Parathyroid adenoma (tissue), 2 donors: ENCODE data around the gene CAMKK2.
"Not testable (repeated sequence)": the region's sequence is repeated elsewhere in the genome, so short reads cannot be mapped to it uniquely, and the experiment has no call there.

ENCODE experiments used
- H2AFZ ChIP-seq: fragments of 300-600 bp; sonication (generic); one replicate; pipeline ENCODE4 v1.7.0; 2017; ENCODE audit warnings: antibody characterized with exemption, mild to moderate bottlenecking
- H3K27ac ChIP-seq: fragments of 300-600 bp; sonication (generic); one replicate; pipeline ENCODE4 v1.7.0; 2017
- H3K27me3 ChIP-seq: fragments of 300-600 bp; sonication (generic); one replicate; pipeline ENCODE4 v1.7.0; 2017; ENCODE audit warnings: low read length; ENCODE audit not compliant: control insufficient read depth, insufficient read depth
- H3K36me3 ChIP-seq: fragments of 300-600 bp; sonication (generic); one replicate; pipeline ENCODE4 v1.7.0; 2017; ENCODE audit warnings: low read length; ENCODE audit not compliant: control insufficient read depth, insufficient read depth
- H3K4me1 ChIP-seq: fragments of 300-600 bp; sonication (generic); one replicate; pipeline ENCODE4 v1.7.0; 2017; ENCODE audit warnings: control low read depth
- H3K4me2 ChIP-seq: fragments of 300-600 bp; sonication (generic); one replicate; pipeline ENCODE4 v1.7.0; 2017; ENCODE audit warnings: low read length
- H3K4me3 ChIP-seq: fragments of 300-600 bp; sonication (generic); one replicate; pipeline ENCODE4 v1.7.0; 2017; ENCODE audit warnings: low read depth, low read length
- H3K79me2 ChIP-seq: fragments of 300-600 bp; sonication (generic); one replicate; pipeline ENCODE4 v1.7.0; 2017; ENCODE audit warnings: control low read depth
- H3K9ac ChIP-seq: fragments of 300-600 bp; sonication (generic); one replicate; pipeline ENCODE4 v1.7.0; 2017; ENCODE audit warnings: mild to moderate bottlenecking
- H3K9me3 ChIP-seq: fragments of 300-600 bp; sonication (generic); one replicate; pipeline ENCODE4 v1.7.0; 2017; ENCODE audit warnings: low read length; ENCODE audit not compliant: control insufficient read depth
- TF ChIP-seq, protein P1 (sequence below): fragments of 300-600 bp; sonication (generic); IDR thresholded peaks from one replicate; pipeline ENCODE4 v1.7.0; 2017; ENCODE audit warnings: antibody characterized with exemption, mild to moderate bottlenecking
- donor health status: primary hyperparathyroidism.

Gene CAMKK2

DNA sequence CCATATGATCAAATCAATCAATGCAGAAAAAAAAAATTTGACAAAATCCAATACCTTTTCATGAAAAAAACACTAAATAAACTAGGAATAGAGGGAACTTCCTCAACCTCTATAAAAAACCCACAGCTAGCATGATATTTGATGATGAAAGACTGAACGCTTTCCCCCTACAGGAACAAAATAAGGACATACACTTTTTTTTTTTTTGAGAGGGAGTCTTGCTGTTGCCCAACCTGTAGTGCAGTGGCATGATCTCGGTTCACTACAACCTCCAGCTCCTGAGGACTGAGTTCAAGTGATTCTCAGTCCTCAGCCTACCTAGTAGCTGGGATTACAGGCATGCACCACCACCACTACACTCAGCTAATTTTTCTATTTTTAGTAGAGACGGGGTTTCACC, 17.9 kb upstream of the CAMKK2 start:
- Histone ChIP-seq H3K36me3 (no peaks in the 10 kb centered on the region), H3K9me3 (no peaks in the 10 kb centered on the region), H3K4me1 (no peaks in the 10 kb centered on the region), H2AFZ (no peak overlapping the region), H3K4me2 (no peak overlapping the region), H3K27me3 (no peaks in the 10 kb centered on the region), H3K4me3 (no peak overlapping the region), H3K27ac (no peak overlapping the region), H3K9ac (no peak overlapping the region), H3K79me2 (no peaks in the 10 kb centered on the region)
- TF ChIP-seq, protein P1, sequence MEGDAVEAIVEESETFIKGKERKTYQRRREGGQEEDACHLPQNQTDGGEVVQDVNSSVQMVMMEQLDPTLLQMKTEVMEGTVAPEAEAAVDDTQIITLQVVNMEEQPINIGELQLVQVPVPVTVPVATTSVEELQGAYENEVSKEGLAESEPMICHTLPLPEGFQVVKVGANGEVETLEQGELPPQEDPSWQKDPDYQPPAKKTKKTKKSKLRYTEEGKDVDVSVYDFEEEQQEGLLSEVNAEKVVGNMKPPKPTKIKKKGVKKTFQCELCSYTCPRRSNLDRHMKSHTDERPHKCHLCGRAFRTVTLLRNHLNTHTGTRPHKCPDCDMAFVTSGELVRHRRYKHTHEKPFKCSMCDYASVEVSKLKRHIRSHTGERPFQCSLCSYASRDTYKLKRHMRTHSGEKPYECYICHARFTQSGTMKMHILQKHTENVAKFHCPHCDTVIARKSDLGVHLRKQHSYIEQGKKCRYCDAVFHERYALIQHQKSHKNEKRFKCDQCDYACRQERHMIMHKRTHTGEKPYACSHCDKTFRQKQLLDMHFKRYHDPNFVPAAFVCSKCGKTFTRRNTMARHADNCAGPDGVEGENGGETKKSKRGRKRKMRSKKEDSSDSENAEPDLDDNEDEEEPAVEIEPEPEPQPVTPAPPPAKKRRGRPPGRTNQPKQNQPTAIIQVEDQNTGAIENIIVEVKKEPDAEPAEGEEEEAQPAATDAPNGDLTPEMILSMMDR, result no peak

DNA sequence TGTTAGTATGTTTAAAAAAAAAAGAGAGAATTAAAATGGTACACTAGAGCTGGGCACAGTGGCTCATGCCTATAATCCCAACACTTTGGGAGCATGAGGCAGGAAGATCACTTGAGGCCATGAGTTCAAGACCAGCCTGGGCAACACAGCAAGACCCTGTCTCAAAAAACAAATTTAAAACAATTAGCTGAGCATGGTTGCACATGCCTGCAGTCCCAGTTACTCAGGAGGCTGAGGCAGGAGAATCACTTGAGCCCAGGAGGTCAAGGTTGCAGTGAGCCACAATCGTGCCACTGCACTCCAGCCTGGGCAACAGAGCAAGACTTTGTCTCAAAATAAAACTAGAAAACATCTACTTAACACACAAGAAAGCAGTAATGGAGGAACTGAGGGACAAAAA, 13.7 kb upstream of the CAMKK2 start:
- H3K9ac ChIP-seq, H3K36me3 ChIP-seq, H2AFZ ChIP-seq, H3K9me3 ChIP-seq, H3K79me2 ChIP-seq, H3K27ac ChIP-seq, H3K27me3 ChIP-seq, H3K4me1 ChIP-seq, H3K4me2 ChIP-seq, H3K4me3 ChIP-seq: not testable (repeated sequence)

DNA sequence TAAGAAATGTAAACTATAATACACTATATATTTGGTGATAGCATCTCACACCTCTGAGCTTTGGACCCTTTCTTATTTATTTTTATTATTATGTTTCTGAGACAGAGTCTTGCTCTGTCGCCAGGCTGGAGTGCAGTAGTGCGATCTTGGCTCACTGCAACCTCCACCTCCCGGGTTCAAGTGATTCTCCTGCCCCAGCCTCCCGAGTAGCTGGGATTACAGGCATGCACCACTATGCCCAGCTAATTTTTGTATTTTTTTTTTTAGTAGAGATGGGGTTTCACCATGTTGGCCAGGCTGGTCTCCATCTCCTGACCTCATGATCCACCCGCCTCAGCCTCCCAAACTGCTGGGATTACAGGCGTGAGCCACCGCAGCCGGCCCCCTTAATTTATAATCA, 10.9 kb upstream of the CAMKK2 start:
- not testable (repeated sequence) for H3K4me1 ChIP-seq, H3K36me3 ChIP-seq, H3K4me2 ChIP-seq, H3K9ac ChIP-seq, H3K79me2 ChIP-seq, H3K9me3 ChIP-seq, H3K4me3 ChIP-seq, H2AFZ ChIP-seq, H3K27me3 ChIP-seq, H3K27ac ChIP-seq

DNA sequence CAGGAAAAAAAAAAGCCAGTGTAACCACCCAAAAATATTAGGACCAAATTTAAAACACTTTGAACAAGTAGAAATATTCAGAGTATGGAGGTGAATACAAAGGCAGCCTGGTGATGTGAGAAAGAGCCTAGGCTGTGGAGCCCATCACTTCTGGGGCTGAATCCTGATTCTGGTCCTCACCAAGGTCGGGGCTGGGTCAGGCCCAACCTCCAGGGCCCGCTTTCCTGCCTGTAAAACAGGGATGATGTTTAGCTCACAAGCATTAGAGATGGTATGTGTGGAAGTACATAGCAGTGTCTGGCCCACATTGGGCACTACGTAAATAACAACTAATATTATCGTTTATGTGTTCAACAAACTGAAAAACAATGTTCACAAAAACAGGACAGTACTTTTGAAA, 7.8 kb upstream of the CAMKK2 start:
- Histone ChIP-seq H3K27ac (no peak overlapping the region), H3K27me3 (no peaks in the 10 kb centered on the region), H2AFZ (no peak overlapping the region), H3K9ac (no peak overlapping the region), H3K36me3 (no peaks in the 10 kb centered on the region), H3K9me3 (no peaks in the 10 kb centered on the region), H3K79me2 (no peaks in the 10 kb centered on the region), H3K4me2 (no peak overlapping the region), H3K4me1 (no peaks in the 10 kb centered on the region), H3K4me3 (no peak overlapping the region)
- TF ChIP-seq, protein P1, result no peak

DNA sequence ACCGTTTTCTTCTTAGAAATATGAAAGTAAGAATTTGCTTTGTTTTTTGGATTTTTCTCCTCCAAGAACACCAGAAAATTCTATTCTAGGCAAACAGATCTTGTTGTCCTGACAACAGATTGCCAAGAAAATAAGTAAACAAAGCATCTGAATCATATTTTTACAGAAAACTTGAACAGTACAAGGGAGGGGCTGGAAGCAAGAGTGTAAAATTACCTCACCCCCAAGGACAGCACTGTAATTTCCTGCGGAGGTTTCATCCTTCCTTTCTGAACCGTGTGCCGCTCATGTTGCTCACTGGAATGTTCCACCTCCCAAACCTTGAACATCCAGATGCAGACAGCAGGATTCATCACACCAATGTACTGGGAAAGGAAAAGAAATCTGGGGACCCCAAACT, 5.4 kb upstream of the CAMKK2 start:
- Histone ChIP-seq H3K79me2 (no peaks in the 10 kb centered on the region), H3K4me2 (no peak overlapping the region), H3K27me3 (no peaks in the 10 kb centered on the region), H3K4me3 (no peak overlapping the region), H3K9me3 (no peaks in the 10 kb centered on the region), H3K4me1 (no peaks in the 10 kb centered on the region), H3K36me3 (no peaks in the 10 kb centered on the region), H3K27ac (no peak overlapping the region), H2AFZ (no peak overlapping the region), H3K9ac (no peak overlapping the region)
- TF ChIP-seq, protein P1, result no peak

DNA sequence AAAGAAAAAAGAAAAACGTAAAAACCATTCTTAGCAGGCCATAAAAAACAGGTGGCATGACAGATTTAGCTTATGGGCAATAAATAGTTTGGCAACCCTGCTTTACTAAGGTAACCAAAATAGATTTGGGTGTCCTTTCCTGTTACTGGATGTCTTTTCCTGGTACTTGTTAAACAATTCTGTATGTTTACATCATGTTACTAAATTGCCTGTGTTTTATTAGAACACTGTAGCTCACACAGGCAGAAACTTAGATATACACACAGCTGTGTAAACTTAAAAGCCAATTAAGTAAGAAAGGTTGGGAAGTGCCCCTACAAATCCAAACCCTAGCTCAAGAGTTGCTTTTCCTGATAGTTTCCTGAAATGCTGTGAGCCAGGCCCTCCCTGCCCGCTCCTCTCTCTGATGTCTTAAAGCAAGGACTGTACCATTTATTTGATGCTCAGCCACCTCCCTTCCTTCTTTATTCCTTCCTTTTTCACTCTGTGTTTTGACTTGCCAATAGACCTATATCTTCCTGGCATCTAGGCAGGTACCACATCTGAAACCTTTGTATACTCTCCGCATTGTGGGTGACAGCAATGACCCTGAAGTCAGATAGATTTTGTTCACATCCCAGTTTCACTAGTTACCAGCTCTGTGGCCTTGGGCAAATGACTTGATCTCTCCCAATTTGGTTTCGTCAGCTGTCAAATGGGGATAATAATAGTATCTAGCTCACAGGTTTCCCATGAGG, 3.7 kb upstream of the CAMKK2 start:
- Histone ChIP-seq H3K27me3 (no peaks in the 10 kb centered on the region), H3K4me1 (no peaks in the 10 kb centered on the region), H2AFZ (no peak overlapping the region), H3K36me3 (no peaks in the 10 kb centered on the region), H3K27ac (no peak overlapping the region), H3K9me3 (no peaks in the 10 kb centered on the region), H3K79me2 (peaks cover 3% of the 10 kb centered on the region), H3K4me2 (no peak overlapping the region), H3K9ac (no peak overlapping the region), H3K4me3 (no peak overlapping the region)
- TF ChIP-seq, protein P1, result no peak
